Measurements from ENCODE around the gene PPP1R16B.

PPP1R16B gene

GRCh38 chr20:38902601-38903000, 97.1 kb downstream of the PPP1R16B start:
- no peak for DNase-seq

DNA sequence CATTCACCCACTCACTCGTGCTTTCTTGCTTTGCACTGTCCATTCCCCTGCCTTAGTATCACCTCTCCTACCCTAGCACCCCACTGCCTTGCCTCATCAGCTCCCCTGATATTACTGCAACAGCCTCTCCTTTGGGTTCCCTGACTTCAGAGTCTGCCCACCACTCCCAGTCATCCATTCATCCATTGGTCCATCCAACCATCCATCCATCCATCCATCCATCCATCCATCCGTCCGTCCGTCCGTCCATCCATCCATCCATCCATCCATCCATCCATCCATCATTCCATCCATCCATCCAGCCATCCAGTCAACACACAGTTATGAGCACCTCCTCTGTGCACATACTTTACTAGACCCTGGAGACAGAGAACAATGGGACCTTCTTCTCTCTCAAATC, 97.8 kb downstream of the PPP1R16B start:
- no peak for DNase-seq

DNA sequence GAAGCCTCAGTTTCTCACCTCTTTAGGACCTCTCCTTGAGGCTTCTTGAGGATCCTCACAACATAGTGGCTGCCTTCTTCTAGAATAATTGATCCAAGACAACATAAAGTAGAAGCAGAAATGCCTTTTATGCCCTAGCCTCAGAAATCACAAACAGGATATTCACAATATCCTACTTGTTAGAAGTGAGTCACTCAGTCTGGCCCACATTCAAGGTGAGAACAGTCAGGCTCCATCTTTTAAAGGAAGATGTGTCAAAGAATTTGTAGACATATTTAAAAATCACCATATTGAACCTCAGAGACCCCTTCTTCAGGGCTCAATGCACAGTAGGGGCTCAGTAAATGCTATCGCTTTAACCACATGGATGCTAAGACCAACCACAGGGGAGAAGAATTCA, 99.9 kb downstream of the PPP1R16B start:
- no peak for DNase-seq

DNA sequence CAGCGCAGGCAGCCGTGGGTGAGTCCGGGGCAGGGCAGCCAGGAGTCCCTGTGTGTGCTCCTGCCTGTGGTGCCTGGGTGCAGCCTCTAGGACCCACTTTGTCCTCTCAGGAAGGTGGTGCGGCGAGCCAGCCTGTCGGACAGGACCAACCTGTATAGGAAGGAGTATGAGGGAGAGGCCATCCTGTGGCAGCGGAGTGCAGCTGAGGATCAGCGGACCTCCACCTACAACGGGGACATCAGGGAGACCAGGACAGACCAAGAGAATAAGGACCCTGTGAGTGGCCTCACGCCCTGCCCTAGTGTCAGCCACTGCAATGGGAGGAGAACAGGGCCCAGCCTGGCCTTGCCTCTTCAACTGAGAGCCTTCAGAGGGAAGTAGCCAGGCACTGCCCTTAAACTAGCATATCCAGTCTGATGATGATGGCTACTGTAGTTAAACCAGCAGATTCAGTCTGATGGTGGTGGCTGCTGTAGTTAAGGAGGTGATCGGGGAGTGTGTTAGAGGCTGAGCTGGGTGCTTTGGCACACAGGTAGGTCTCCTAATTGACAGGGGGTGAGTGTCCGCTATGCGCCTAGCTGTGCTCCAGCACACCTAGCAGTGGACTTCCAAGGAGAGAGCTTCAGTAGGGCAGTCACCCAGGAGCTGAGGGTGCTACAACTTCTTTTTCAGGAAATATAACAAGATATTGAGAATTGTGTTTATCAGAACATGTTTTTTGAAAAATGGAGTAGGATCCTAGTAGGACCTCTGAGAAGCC, 102.6 kb downstream of the PPP1R16B start:
- no peak for DNase-seq

- no peak for DNase-seq
Observed at GRCh38 chr20:38915355-38915754, 109.9 kb downstream of the PPP1R16B start.

GRCh38 chr20:38917657-38918056, 112.2 kb downstream of the PPP1R16B start:
- no peak for DNase-seq

DNA sequence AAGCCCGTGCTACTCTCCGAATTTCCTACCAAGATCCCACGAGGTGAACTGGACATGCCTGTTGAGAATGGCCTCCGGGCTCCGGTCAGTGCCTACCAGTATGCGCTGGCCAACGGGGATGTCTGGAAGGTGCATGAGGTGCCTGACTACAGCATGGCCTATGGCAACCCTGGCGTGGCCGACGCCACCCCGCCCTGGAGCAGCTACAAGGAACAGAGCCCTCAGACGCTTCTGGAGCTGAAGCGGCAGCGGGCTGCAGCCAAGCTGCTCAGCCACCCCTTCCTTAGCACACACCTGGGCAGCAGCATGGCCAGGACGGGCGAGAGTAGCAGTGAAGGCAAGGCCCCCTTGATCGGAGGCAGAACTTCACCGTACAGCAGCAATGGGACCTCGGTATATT, 112.7 kb downstream of the PPP1R16B start:
- DNase-seq = no peak

DNA sequence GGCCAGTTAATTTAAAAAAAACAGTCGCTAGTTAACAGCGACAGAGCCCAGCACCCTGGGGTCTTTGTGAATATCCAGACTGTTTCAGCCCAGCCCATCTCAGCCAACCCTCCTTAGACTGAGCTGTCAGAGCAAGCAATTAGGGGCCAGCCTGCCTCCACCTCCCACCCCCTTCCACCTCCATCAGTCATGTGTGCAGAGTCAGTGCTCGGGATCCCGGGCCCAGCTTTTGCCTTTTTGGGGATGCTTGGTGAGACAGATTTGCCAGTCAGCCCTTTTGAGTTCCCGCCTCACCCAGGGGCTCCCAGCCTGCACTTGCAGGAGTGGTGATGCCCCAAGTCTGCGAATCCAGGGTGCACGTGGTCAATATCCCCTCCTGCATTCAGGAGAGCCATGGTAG, 114.2 kb downstream of the PPP1R16B start:
- DNase-seq = no peak

DNA sequence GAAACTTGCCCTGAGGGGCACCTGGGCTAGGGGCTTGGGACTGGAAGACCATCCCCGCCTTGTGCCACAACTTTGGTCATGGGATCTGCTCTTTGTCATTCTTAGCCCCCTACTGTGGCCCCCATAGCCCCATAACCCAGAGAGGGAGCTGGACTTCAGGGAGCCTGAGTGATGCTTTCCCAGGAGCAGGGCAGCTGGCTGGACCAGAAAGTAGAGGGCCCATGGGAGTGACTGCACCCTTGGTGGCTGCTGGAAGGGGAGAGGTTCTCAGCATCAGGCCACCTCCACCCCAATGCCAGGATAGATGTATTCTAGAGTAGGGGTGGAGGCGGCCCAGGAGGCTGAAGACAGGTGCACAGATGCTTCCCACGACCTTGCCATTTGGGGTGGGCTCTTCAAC, 114.9 kb downstream of the PPP1R16B start:
- no peak for DNase-seq

- DNase-seq = no peak
Observed at GRCh38 chr20:38920851-38921250, 115.4 kb downstream of the PPP1R16B start.

DNA sequence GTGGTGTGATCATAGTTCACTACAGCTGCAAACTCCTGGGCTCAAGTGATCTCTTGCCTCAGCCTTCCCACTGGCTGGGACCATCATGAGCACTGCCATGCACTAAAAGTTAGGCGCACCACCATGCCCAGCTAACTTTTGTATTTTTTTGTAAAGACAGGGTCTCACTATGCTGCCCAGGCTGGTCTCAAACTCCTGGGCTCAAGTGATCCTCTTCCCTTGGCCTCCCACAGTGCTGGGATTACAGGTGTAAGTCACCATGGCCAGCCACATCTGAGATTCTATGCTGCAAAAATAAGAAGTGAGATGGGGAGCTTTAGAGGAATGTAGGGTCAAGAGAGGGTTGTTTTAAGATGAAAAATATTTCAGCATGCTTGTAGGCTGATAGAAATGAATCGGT, 119.2 kb downstream of the PPP1R16B start:
- DNase-seq = no peak

DNA sequence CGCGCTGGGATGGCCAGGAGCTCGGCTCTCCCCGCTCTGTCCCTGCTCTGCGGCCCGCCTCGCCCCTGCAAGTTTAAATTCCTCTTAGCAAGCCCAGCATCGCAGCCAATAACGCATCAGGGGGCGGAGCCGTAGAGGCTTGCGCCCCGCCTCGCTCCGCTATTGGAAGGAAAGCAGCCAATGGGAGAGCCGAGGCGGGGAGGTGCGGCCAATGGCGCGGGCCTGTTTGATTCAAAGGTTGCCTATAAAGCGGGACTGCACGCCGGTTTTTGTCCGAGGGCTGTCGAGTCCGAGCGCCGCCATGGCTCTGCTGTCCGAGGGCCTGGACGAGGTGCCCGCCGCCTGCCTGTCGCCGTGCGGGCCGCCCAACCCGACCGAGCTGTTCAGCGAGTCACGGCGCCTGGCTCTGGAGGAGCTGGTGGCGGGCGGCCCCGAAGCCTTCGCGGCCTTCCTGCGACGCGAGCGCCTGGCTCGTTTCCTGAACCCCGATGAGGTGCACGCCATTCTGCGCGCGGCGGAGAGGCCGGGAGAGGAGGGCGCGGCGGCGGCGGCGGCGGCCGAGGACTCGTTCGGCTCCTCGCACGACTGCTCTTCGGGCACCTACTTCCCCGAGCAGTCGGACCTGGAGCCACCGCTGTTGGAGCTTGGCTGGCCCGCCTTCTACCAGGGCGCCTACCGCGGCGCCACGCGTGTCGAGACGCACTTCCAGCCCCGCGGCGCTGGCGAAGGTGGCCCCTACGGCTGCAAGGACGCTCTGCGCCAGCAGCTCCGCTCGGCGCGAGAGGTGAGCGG, 120.8 kb downstream of the PPP1R16B start, which contains the start of gene FAM83D:
Gene FAM83D (plus strand): TSS at position 276 of the 792 bp plus-strand sequence. CDS start 26 bp downstream, at position 302.
- DNase-seq = peak; percentile 97

DNA sequence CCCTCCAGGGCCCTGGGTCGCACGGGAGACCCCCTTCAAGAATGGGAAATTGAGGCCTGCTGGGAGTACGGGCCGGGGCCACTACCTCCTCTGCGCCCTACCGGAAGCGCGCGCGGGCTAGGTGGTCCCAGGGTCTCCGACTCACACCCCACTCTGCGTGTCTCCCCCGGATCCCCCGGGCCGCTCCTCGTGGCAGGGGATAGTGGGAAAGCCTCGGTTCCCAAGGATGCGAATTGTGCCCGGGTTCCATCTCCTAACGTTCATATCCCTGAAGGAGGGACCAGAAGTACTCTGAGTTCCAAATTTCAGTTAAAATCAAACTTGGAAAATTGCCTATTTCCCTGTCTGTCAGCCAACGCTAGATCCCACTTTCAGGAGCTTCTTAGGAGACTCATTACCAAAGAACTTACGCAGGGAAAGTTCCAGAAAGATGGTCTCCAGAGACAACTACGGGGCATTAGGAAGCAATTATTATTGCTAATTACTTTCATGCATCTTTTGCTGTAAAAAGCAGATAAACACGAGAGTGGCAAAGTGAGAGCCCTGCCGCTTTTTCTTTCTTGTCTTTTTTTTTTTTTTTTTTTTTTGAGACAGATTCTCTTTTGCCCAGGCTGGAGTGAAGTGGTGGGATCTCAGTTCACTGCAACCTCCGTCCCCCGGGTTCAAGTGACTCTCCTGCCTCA, 121.6 kb downstream of the PPP1R16B start:
- no peak for DNase-seq

GRCh38 chr20:38927902-38928578, 122.5 kb downstream of the PPP1R16B start:
- no peak for DNase-seq

GRCh38 chr20:38930242-38930569, 124.7 kb downstream of the PPP1R16B start:
- DNase-seq = no peak

- no peak for DNase-seq
Observed at GRCh38 chr20:38931984-38932383, 126.5 kb downstream of the PPP1R16B start.

DNA sequence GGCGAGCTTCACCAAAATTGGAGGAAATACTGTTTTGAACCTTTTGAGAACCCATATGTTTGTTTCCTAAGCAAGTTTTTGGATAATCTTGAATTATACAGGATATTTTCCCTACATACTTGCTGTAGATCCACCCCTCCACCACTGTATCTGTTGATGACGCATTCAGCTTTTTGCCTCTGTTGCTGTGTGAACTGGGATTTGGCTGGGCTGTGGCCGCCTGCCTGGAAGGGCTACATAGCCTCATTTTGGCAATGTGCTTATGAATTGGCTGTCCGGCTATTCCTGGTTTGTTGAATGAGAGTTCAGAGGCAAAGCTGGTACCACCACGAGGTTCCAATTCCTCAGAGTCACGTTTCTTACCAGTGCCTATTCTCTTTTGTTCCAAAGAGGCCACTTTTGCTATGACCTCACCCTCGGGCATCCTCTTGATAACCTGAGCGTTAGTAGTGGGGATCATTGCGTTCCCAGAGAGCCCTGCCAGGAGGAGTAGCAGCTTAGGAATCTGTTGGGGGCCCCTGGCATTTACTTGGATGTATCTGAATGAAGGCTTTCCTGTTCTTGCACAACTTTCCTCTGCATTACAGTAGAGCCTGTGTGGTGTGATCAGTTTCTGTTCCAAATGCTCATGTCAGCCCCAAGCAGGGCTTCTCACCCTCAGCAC, 127.1 kb downstream of the PPP1R16B start:
- no peak for DNase-seq

GRCh38 chr20:38934530-38934929, 129.0 kb downstream of the PPP1R16B start:
- DNase-seq = no peak

GRCh38 chr20:38935285-38935684, 129.8 kb downstream of the PPP1R16B start:
- DNase-seq = no peak

GRCh38 chr20:38935967-38936407, 130.5 kb downstream of the PPP1R16B start:
- no peak for DNase-seq

- DNase-seq = no peak
Observed at GRCh38 chr20:38937000-38937399, 131.5 kb downstream of the PPP1R16B start.

GRCh38 chr20:38937978-38938473, 132.5 kb downstream of the PPP1R16B start:
- DNase-seq = no peak
